ENCODE results near the gene ELF5. TPM values are rescaled to one million over a fixed set of nuclear protein-coding genes. Genes with fewer than 3 reads are reported as not detected.
A peak's percentile ranks its signal among the peaks of the same experiment; 100 is the strongest.

ELF5 gene
- total RNA-seq, 1 donor from 2014 or later: 20.2 TPM

- no peaks in the 10 kb centered on the region for H3K36me3 ChIP-seq
- no peak overlapping the region for H3K4me3 ChIP-seq
- H3K27ac ChIP-seq: no peak overlapping the region
- H3K27me3 ChIP-seq (ENCODE audit: low read depth): no peaks in the 10 kb centered on the region
- ATAC-seq (no peak), DNase-seq (no peak)
- peaks cover 7% of the 10 kb centered on the region for H3K9me3 ChIP-seq
- intact Hi-C loops (cut with DNase I): no loop called here
- H3K4me1 ChIP-seq: no peaks in the 10 kb centered on the region
- no peak for TF ChIP-seq CTCF (IDR thresholded peaks at IDR 0.05)
Measured at GRCh38 chr11:34530545-34531234, 17.1 kb upstream of the ELF5 start.

- no peak for TF ChIP-seq CTCF (IDR thresholded peaks at IDR 0.05)
Measured at GRCh38 chr11:34529643-34530042, 16.0 kb upstream of the ELF5 start.

GRCh38 chr11:34528072-34528471 lies 14.5 kb upstream of the ELF5 start:
- Histone ChIP-seq H3K4me3 (no peak overlapping the region), H3K9me3 (no peaks in the 10 kb centered on the region), H3K27me3 (ENCODE audit: low read depth) (no peaks in the 10 kb centered on the region), H3K27ac (no peak overlapping the region), H3K4me1 (no peaks in the 10 kb centered on the region), H3K36me3 (no peaks in the 10 kb centered on the region)
- TF ChIP-seq CTCF (IDR thresholded peaks at IDR 0.05): no peak
- ATAC-seq: no peak
- intact Hi-C loops (cut with DNase I): no loop called here
- DNase-seq: no peak

More at GRCh38 chr11:34529643-34530042, 16.0 kb upstream of the ELF5 start:
- Histone ChIP-seq H3K9me3 (no peaks in the 10 kb centered on the region), H3K4me3 (no peak overlapping the region), H3K27me3 (ENCODE audit: low read depth) (no peaks in the 10 kb centered on the region), H3K27ac (no peak overlapping the region), H3K4me1 (no peaks in the 10 kb centered on the region), H3K36me3 (no peaks in the 10 kb centered on the region)
- ATAC-seq: no peak
- DNase-seq: no peak
- intact Hi-C loops (cut with DNase I): no loop called here

GRCh38 chr11:34525888-34526657 lies 12.5 kb upstream of the ELF5 start:
- Histone ChIP-seq H3K27ac (no peak overlapping the region), H3K4me1 (no peaks in the 10 kb centered on the region), H3K36me3 (no peaks in the 10 kb centered on the region), H3K27me3 (ENCODE audit: low read depth) (no peaks in the 10 kb centered on the region), H3K4me3 (no peak overlapping the region), H3K9me3 (no peaks in the 10 kb centered on the region)
- no peak for ATAC-seq
- no peak for TF ChIP-seq CTCF (IDR thresholded peaks at IDR 0.05)
- intact Hi-C loops (cut with DNase I): no loop called here
- no peak for DNase-seq

GRCh38 chr11:34525098-34525497 lies 11.5 kb upstream of the ELF5 start:
- H3K36me3 ChIP-seq: no peaks in the 10 kb centered on the region
- no peak for TF ChIP-seq CTCF (IDR thresholded peaks at IDR 0.05)
- ATAC-seq (peak in 1 of 2 donors; percentile 19), DNase-seq (no peak)
- intact Hi-C loops (cut with DNase I): no loop called here
- no peaks in the 10 kb centered on the region for H3K4me1 ChIP-seq
- H3K27ac ChIP-seq: no peak overlapping the region
- no peaks in the 10 kb centered on the region for H3K9me3 ChIP-seq
- H3K4me3 ChIP-seq: no peak overlapping the region
- no peaks in the 10 kb centered on the region for H3K27me3 ChIP-seq (ENCODE audit: low read depth)
